HL-60 (cell line): ENCODE data around the gene SLC16A5.
A peak's percentile ranks its signal among the peaks of the same experiment; 100 is the strongest.
"Not testable (repeated sequence)": the region's sequence is repeated elsewhere in the genome, so short reads cannot be mapped to it uniquely, and the experiment has no call there.

Source experiments
- DNase-seq, 2 experiments: peaks; one replicate each; pipeline ENCODE4 v3.0.0-alpha.2; 2010 to 2020; ENCODE audit warnings: low read depth in 1 of 2, low spot score in 1 of 2
- H3K27ac ChIP-seq: fragments of 250-450 bp; sonication (Bioruptor Pico); replicated peaks from 2 replicates; pipeline ENCODE4 v1.5.1; 2020; ENCODE audit warnings: mild to moderate bottlenecking, moderate library complexity
- H3K27me3 ChIP-seq: fragments of 250-450 bp; sonication (Bioruptor Pico); 2 replicates; pipeline ENCODE4 v1.5.1; 2021; ENCODE audit warnings: mild to moderate bottlenecking, moderate library complexity; ENCODE audit not compliant: insufficient read depth, poor library complexity, severe bottlenecking
- H3K4me3 ChIP-seq: replicated peaks from 2 replicates; pipeline ENCODE4 v1.5.1; 2011; ENCODE audit warnings: mild to moderate bottlenecking, control low read depth, low read length; ENCODE audit not compliant: insufficient read depth
- GABPA ChIP-seq: IDR thresholded peaks from 2 replicates; pipeline ENCODE4 v1.6.1; 2012; ENCODE audit warnings: low read depth
- POLR2AphosphoS5 ChIP-seq: IDR thresholded peaks from 2 replicates; pipeline ENCODE4 v1.6.1; 2012; ENCODE audit warnings: low read depth
- SPI1 ChIP-seq: IDR thresholded peaks from 2 replicates; pipeline ENCODE4 v1.6.1; 2012; ENCODE audit warnings: low read depth, mild to moderate bottlenecking, borderline replicate concordance
- TF ChIP-seq, protein P1 (sequence below): IDR thresholded peaks from one replicate; pipeline ENCODE4 v1.5.1; 2011; ENCODE audit warnings: low read length, control low read depth, inconsistent platforms; ENCODE audit not compliant: insufficient read depth
- TF ChIP-seq, protein P2 (sequence below): IDR thresholded peaks from 2 replicates; pipeline ENCODE4 v1.6.1; 2012; ENCODE audit warnings: low read depth; ENCODE audit not compliant: insufficient replicate concordance

Gene SLC16A5

DNA sequence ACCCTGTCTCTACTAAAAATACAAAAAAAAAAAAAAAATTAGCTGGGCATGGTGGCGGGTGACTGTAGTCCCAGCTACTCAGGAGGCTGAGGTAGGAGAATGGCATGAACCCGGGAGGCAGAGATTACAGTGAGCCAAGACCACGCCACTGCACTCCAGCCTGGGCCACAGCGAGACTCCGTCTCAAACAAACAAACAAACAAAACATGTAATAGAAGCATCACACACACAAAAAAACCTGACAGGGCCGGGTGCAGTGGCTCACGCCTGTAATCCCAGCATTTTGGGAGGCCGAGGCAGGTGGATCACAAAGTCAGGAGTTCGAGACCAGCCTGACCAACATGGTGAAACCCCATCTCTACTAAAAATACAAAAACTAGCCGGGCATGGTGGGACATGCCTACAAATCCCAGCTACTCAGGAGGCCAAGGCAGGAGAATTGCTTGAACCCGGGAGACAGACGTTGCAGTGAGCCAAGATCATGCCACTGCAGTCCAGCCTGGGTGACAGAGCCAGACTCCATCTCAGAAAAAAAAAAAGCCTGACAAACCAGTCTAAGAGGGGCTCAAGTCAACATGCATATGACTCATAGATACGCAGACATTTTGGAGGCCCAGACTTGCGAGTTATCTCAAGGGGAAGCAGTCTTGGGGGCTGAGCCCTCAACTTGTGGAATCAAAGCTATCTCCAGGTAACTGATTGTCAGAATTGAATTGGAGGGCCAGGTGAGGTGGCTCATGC is 46.0 kb downstream of the SLC16A5 start:
- peak; percentile 52 for TF ChIP-seq POLR2AphosphoS5
- H3K4me3 ChIP-seq, H3K27me3 ChIP-seq, H3K27ac ChIP-seq, DNase-seq: not testable (repeated sequence)

DNA sequence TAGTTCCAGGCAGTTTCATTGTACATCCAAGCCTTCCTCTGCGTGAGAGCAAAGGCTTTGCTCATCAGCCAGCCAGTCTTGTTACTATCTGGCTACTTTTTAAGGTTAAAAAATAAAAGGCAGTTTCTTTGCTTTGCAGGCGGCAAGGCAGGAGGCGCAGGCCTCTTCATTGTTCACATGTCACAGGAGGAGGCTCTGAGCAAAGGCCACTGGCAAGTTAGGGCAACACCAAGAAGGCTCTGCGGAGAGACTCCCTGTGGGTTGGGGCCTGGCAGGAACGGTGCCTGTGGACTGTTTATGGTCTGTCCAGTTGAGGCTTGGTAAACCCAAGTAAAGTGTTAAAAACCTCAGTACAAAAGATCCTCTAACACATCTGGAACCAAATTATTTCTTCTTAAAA is 47.7 kb downstream of the SLC16A5 start:
- no peaks in the 10 kb centered on the region for H3K27me3 ChIP-seq
- TF ChIP-seq POLR2AphosphoS5 (no peak), SPI1 (no peak), GABPA (no peak)
- TF ChIP-seq, protein P1, sequence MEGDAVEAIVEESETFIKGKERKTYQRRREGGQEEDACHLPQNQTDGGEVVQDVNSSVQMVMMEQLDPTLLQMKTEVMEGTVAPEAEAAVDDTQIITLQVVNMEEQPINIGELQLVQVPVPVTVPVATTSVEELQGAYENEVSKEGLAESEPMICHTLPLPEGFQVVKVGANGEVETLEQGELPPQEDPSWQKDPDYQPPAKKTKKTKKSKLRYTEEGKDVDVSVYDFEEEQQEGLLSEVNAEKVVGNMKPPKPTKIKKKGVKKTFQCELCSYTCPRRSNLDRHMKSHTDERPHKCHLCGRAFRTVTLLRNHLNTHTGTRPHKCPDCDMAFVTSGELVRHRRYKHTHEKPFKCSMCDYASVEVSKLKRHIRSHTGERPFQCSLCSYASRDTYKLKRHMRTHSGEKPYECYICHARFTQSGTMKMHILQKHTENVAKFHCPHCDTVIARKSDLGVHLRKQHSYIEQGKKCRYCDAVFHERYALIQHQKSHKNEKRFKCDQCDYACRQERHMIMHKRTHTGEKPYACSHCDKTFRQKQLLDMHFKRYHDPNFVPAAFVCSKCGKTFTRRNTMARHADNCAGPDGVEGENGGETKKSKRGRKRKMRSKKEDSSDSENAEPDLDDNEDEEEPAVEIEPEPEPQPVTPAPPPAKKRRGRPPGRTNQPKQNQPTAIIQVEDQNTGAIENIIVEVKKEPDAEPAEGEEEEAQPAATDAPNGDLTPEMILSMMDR: no peak
- TF ChIP-seq, protein P2, sequence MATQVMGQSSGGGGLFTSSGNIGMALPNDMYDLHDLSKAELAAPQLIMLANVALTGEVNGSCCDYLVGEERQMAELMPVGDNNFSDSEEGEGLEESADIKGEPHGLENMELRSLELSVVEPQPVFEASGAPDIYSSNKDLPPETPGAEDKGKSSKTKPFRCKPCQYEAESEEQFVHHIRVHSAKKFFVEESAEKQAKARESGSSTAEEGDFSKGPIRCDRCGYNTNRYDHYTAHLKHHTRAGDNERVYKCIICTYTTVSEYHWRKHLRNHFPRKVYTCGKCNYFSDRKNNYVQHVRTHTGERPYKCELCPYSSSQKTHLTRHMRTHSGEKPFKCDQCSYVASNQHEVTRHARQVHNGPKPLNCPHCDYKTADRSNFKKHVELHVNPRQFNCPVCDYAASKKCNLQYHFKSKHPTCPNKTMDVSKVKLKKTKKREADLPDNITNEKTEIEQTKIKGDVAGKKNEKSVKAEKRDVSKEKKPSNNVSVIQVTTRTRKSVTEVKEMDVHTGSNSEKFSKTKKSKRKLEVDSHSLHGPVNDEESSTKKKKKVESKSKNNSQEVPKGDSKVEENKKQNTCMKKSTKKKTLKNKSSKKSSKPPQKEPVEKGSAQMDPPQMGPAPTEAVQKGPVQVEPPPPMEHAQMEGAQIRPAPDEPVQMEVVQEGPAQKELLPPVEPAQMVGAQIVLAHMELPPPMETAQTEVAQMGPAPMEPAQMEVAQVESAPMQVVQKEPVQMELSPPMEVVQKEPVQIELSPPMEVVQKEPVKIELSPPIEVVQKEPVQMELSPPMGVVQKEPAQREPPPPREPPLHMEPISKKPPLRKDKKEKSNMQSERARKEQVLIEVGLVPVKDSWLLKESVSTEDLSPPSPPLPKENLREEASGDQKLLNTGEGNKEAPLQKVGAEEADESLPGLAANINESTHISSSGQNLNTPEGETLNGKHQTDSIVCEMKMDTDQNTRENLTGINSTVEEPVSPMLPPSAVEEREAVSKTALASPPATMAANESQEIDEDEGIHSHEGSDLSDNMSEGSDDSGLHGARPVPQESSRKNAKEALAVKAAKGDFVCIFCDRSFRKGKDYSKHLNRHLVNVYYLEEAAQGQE: no peak
- H3K4me3 ChIP-seq: no peak overlapping the region
- no peak for DNase-seq
- H3K27ac ChIP-seq: no peak overlapping the region

DNA sequence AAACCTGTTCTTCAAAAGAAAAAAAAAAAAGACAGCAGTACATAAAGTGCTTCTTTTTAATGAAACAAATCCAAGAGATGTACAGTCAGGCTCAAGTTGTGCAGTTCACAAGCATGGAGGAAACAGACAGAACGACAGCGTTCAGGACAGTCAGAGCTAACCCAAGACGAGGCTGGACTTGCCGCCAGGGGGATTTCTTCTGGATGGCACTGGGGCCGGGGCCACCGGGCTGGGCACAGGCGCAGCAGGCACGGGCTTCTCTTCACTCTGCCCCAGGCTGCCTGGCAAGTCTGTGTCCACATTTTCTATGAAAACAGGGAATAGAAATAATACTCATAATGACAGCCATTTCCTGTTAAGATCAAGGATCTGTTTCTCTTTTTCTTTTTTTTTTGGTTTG is 48.2 kb downstream of the SLC16A5 start:
- H3K27ac ChIP-seq: no peak overlapping the region
- TF ChIP-seq, protein P1: no peak
- TF ChIP-seq GABPA (no peak), POLR2AphosphoS5 (no peak), SPI1 (no peak)
- TF ChIP-seq, protein P2: no peak
- H3K4me3 ChIP-seq: no peak overlapping the region
- no peak for DNase-seq
- no peaks in the 10 kb centered on the region for H3K27me3 ChIP-seq

DNA sequence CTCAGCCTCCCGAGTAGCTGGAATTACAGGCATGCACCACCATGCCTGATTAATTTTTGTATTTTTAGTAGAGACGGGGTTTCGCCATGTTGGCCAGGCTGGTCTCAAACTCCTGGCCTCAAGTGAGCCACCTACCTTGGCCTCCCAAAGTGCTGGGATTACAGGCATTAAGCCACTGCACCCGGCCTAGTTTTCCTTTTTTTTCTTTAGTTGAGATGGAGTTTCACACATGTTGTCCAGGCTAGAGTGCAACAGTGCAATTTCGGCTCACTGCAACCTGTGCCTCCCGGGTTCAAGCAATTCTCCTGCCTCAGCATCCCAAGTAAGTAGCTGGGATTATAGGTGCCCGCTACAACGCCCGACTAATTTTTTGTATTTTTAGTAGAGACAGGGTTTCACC is 50.0 kb downstream of the SLC16A5 start:
- not testable (repeated sequence) for H3K27ac ChIP-seq, DNase-seq, H3K4me3 ChIP-seq, H3K27me3 ChIP-seq

DNA sequence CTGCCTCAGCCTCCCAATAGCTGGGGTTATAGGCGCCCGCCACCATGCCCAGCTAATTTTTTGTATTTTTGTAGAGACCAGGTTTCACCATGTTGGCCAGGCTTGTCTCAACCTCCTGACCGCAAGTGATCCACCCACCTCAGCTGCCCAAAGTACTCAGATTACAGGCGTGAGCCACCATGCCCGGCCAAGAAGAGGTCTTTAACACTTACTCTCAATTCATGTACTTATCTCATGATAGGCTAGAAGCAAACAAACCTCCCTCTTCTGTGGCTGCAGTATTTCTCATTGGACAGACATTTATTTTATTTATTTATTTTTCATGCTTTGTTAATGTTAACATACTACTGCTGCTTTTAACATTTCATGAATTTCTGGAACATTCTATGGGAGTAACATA is 50.8 kb downstream of the SLC16A5 start:
- TF ChIP-seq, protein P2: no peak
- TF ChIP-seq SPI1 (no peak), POLR2AphosphoS5 (no peak), GABPA (no peak)
- TF ChIP-seq, protein P1: no peak
- Histone ChIP-seq H3K4me3 (no peak overlapping the region), H3K27me3 (no peaks in the 10 kb centered on the region), H3K27ac (no peak overlapping the region)
- DNase-seq: no peak
